BLaER1 treated with 17β-estradiol and CSF1 and Interleukin-3, amounts not matched to agents 10 nM and 100 nM (cell line): ENCODE data around the gene GTF2F2.

ENCODE experiments used
- H3K27ac ChIP-seq, 11 experiments: shearing (Covaris generic); formaldehyde crosslinking; 2 replicates each; pipeline ENCODE4 v1.8.1; 2022
- H3K27me3 ChIP-seq, 11 experiments: shearing (Covaris generic); formaldehyde crosslinking; 2 replicates each; pipeline ENCODE4 v1.8.1; 2022
- H3K36me3 ChIP-seq, 11 experiments: shearing (Covaris generic); formaldehyde crosslinking; 2 replicates each; pipeline ENCODE4 v1.8.1; 2022
- H3K4me1 ChIP-seq, 10 experiments: shearing (Covaris generic); formaldehyde crosslinking; 2 replicates each; pipeline ENCODE4 v1.8.1; 2022
- H3K4me2 ChIP-seq, 11 experiments: shearing (Covaris generic); formaldehyde crosslinking; 2 replicates each; pipeline ENCODE4 v1.8.1; 2022
- H3K4me3 ChIP-seq, 10 experiments: shearing (Covaris generic); formaldehyde crosslinking; 2 replicates each; pipeline ENCODE4 v1.8.1; 2022
- H3K9ac ChIP-seq, 11 experiments: shearing (Covaris generic); formaldehyde crosslinking; 2 replicates each; pipeline ENCODE4 v1.8.1; 2022
- H3K9me3 ChIP-seq, 11 experiments: shearing (Covaris generic); formaldehyde crosslinking; replicated peaks in 1 of 11; 2 replicates each; pipeline ENCODE4 v1.8.1; 2022
- H4K20me1 ChIP-seq, 11 experiments: shearing (Covaris generic); formaldehyde crosslinking; 2 replicates each; pipeline ENCODE4 v1.8.1; 2022
- Cebpa-rat ChIP-seq, 11 experiments: shearing (Covaris generic); IDR thresholded peaks; 2 replicates each; pipeline ENCODE4 v1.8.1; 2022

Gene GTF2F2

GRCh38 chr13:45101327-45102018 is 18.8 kb upstream of the GTF2F2 start:
- no peak for TF ChIP-seq Cebpa-rat (IDR thresholded peaks at IDR 0.05)
- Histone ChIP-seq H3K4me2 (no peak overlapping the region), H3K27ac (no peak overlapping the region), H3K27me3 (no peaks in the 10 kb centered on the region), H4K20me1 (no peaks in the 10 kb centered on the region), H3K36me3 (no peaks in the 10 kb centered on the region), H3K9me3 (peaks cover 0 to 3% (median 0%) of the 10 kb centered on the region in 11 experiments; a peak in 1 of 22 replicates), H3K4me1 (no peaks in the 10 kb centered on the region), H3K4me3 (no peak overlapping the region), H3K9ac (no peak overlapping the region)

GRCh38 chr13:45102136-45102507 is 18.2 kb upstream of the GTF2F2 start:
- H3K27ac ChIP-seq = no peak overlapping the region
- H3K4me1 ChIP-seq = no peaks in the 10 kb centered on the region
- no peak overlapping the region for H3K4me2 ChIP-seq
- H3K9ac ChIP-seq = no peak overlapping the region
- no peak for TF ChIP-seq Cebpa-rat (IDR thresholded peaks at IDR 0.05)
- H3K4me3 ChIP-seq = no peak overlapping the region
- H4K20me1 ChIP-seq = no peaks in the 10 kb centered on the region
- no peaks in the 10 kb centered on the region for H3K27me3 ChIP-seq
- H3K36me3 ChIP-seq = no peaks in the 10 kb centered on the region
- H3K9me3 ChIP-seq = peaks cover 0 to 7% (median 0%) of the 10 kb centered on the region in 11 experiments; a peak in 1 of 22 replicates

GRCh38 chr13:45103449-45103848 is 16.9 kb upstream of the GTF2F2 start:
- no peak overlapping the region for H3K4me2 ChIP-seq
- TF ChIP-seq Cebpa-rat (IDR thresholded peaks at IDR 0.05) = no peak

GRCh38 chr13:45104261-45104660 is 16.0 kb upstream of the GTF2F2 start:
- Histone ChIP-seq H4K20me1 (no peaks in the 10 kb centered on the region), H3K27ac (no peak overlapping the region), H3K4me3 (no peak overlapping the region), H3K27me3 (no peaks in the 10 kb centered on the region), H3K4me2 (no peak overlapping the region), H3K9me3 (peaks cover 0 to 7% (median 0%) of the 10 kb centered on the region in 11 experiments; a peak in 1 of 22 replicates), H3K4me1 (no peaks in the 10 kb centered on the region), H3K36me3 (no peaks in the 10 kb centered on the region), H3K9ac (no peak overlapping the region)
- no peak for TF ChIP-seq Cebpa-rat (IDR thresholded peaks at IDR 0.05)

More at GRCh38 chr13:45103449-45103848, 16.9 kb upstream of the GTF2F2 start:
- Histone ChIP-seq H3K27me3 (no peaks in the 10 kb centered on the region), H3K36me3 (no peaks in the 10 kb centered on the region), H3K9me3 (peaks cover 0 to 7% (median 0%) of the 10 kb centered on the region in 11 experiments; a peak in 1 of 22 replicates), H4K20me1 (no peaks in the 10 kb centered on the region), H3K9ac (no peak overlapping the region), H3K4me3 (no peak overlapping the region), H3K27ac (no peak overlapping the region), H3K4me1 (no peaks in the 10 kb centered on the region)

- no peak overlapping the region for H3K27ac ChIP-seq
- no peak for TF ChIP-seq Cebpa-rat (IDR thresholded peaks at IDR 0.05)
- no peaks in the 10 kb centered on the region for H3K27me3 ChIP-seq
- peaks cover 0 to 7% (median 0%) of the 10 kb centered on the region in 11 experiments; a peak in 1 of 22 replicates for H3K9me3 ChIP-seq
- H3K4me2 ChIP-seq = no peak overlapping the region
- no peaks in the 10 kb centered on the region for H4K20me1 ChIP-seq
- H3K9ac ChIP-seq = no peak overlapping the region
- no peaks in the 10 kb centered on the region for H3K4me1 ChIP-seq
- no peaks in the 10 kb centered on the region for H3K36me3 ChIP-seq
- no peak overlapping the region for H3K4me3 ChIP-seq
These were observed 14.4 kb upstream of the GTF2F2 start for GRCh38 chr13:45105895-45106294.

- Histone ChIP-seq H3K27me3 (no peaks in the 10 kb centered on the region), H3K9ac (no peak overlapping the region), H3K36me3 (no peaks in the 10 kb centered on the region), H3K4me1 (no peaks in the 10 kb centered on the region), H3K27ac (no peak overlapping the region), H3K9me3 (peaks cover 0 to 7% (median 0%) of the 10 kb centered on the region in 11 experiments; a peak in 1 of 22 replicates), H4K20me1 (no peaks in the 10 kb centered on the region), H3K4me2 (no peak overlapping the region), H3K4me3 (no peak overlapping the region)
- no peak for TF ChIP-seq Cebpa-rat (IDR thresholded peaks at IDR 0.05)
These were observed 12.8 kb upstream of the GTF2F2 start for GRCh38 chr13:45107539-45107938.

GRCh38 chr13:45108716-45109101 is 11.6 kb upstream of the GTF2F2 start:
- Histone ChIP-seq H3K4me2 (no peak overlapping the region), H3K4me1 (no peaks in the 10 kb centered on the region), H4K20me1 (no peaks in the 10 kb centered on the region), H3K27me3 (no peaks in the 10 kb centered on the region), H3K9me3 (peaks cover 0 to 7% (median 0%) of the 10 kb centered on the region in 11 experiments; a peak in 1 of 22 replicates), H3K9ac (no peak overlapping the region), H3K4me3 (no peak overlapping the region), H3K27ac (no peak overlapping the region), H3K36me3 (no peaks in the 10 kb centered on the region)
- TF ChIP-seq Cebpa-rat (IDR thresholded peaks at IDR 0.05) = no peak

GRCh38 chr13:45109102-45109720 is 11.1 kb upstream of the GTF2F2 start:
- peaks cover 0 to 7% (median 0%) of the 10 kb centered on the region in 11 experiments; a peak in 1 of 22 replicates for H3K9me3 ChIP-seq
- H4K20me1 ChIP-seq = no peaks in the 10 kb centered on the region
- H3K36me3 ChIP-seq = no peaks in the 10 kb centered on the region
- H3K9ac ChIP-seq = no peak overlapping the region
- no peak overlapping the region for H3K27ac ChIP-seq
- H3K27me3 ChIP-seq = no peaks in the 10 kb centered on the region
- no peak overlapping the region for H3K4me2 ChIP-seq
- H3K4me3 ChIP-seq = no peak overlapping the region
- H3K4me1 ChIP-seq = no peaks in the 10 kb centered on the region
- TF ChIP-seq Cebpa-rat (IDR thresholded peaks at IDR 0.05) = no peak

- Histone ChIP-seq H3K4me2 (no peak overlapping the region), H3K36me3 (no peaks in the 10 kb centered on the region), H3K27me3 (no peaks in the 10 kb centered on the region), H3K4me3 (no peak overlapping the region), H3K9me3 (no peaks in the 10 kb centered on the region), H3K27ac (no peak overlapping the region), H4K20me1 (no peaks in the 10 kb centered on the region), H3K9ac (no peak overlapping the region), H3K4me1 (no peaks in the 10 kb centered on the region)
- no peak for TF ChIP-seq Cebpa-rat (IDR thresholded peaks at IDR 0.05)
These were observed 6.8 kb upstream of the GTF2F2 start for GRCh38 chr13:45113233-45114224.
